HepG2 (cell line): ENCODE data around the gene MIDN. TPM values are rescaled to one million over a fixed set of nuclear protein-coding genes. Genes with fewer than 3 reads are reported as not detected.

ENCODE experiments used
- CBFB ChIP-seq: sonication (generic); formaldehyde crosslinking; IDR thresholded peaks from 2 replicates; pipeline ENCODE4 v1.4.0; 2020; ENCODE audit warnings: missing genetic modification reagents
- CHD2 ChIP-seq: IDR thresholded peaks from 2 replicates; pipeline ENCODE4 v1.6.1; 2011; ENCODE audit warnings: low read depth, low read length, improper control_type of control experiment
- HOXA3 ChIP-seq: sonication (generic); formaldehyde crosslinking; IDR thresholded peaks from 2 replicates; pipeline ENCODE4 v1.5.0; 2020; ENCODE audit warnings: missing genetic modification reagents
- KAT8 ChIP-seq: IDR thresholded peaks from 2 replicates; pipeline ENCODE4 v1.6.1; 2016; ENCODE audit warnings: missing genetic modification reagents, missing compliant biosample characterization
- MATR3 ChIP-seq: sonication (generic); formaldehyde crosslinking; IDR thresholded peaks from 2 replicates; pipeline ENCODE4 v1.4.0; 2020; ENCODE audit warnings: missing genetic modification reagents
- MAZ ChIP-seq, 2 experiments: sonication (generic) in 1 of 2; formaldehyde crosslinking in 1 of 2; IDR thresholded peaks; 2 replicates each; pipeline versions ENCODE4 v1.5.0 to v1.6.1; 2012 to 2020; ENCODE audit warnings: low read depth in 2 of 2, mild to moderate bottlenecking in 2 of 2, borderline replicate concordance in 1 of 2, improper control_type of control experiment in 1 of 2, low read length in 1 of 2, missing genetic modification reagents in 1 of 2, moderate library complexity in 1 of 2
- POLR2A ChIP-seq, 2 experiments: IDR thresholded peaks; 2 replicates each; pipeline ENCODE4 v1.6.1; 2011; ENCODE audit warnings: low read depth in 2 of 2, low read length in 2 of 2, mild to moderate bottlenecking in 1 of 2, moderate library complexity in 1 of 2; ENCODE audit not compliant: insufficient read depth in 1 of 2
- POLR2G ChIP-seq: fragments of 200-400 bp; formaldehyde crosslinking; IDR thresholded peaks from 2 replicates; pipeline ENCODE4 v1.6.1; 2018; ENCODE audit warnings: mild to moderate bottlenecking, low read depth, low read length, moderate library complexity
- TARDBP ChIP-seq: sonication (generic); formaldehyde crosslinking; IDR thresholded peaks from 2 replicates; pipeline ENCODE4 v1.8.0; 2022; ENCODE audit warnings: mild to moderate bottlenecking, missing genetic modification reagents
- ZNF121 ChIP-seq: sonication (generic); formaldehyde crosslinking; IDR thresholded peaks from 2 replicates; pipeline ENCODE4 v1.5.0; 2020; ENCODE audit warnings: mild to moderate bottlenecking, missing genetic modification reagents
- polyA plus RNA-seq, 8 experiments: library from polyadenylated mRNA; depleted of rRNA in 3 of 8; stranded (reverse) in 7 of 8; unstranded in 1 of 8; fragments of >200 nt; fragmentation: Illumina TruSeq in 4 of 8; extraction: Trizol in 4 of 8; gene quantifications; 2 replicates each; pipeline versions ENCODE4 v1.2.1 to v1.2.3, GENCODE V29; 2011 to 2016; ENCODE audit warnings: low read depth in 4 of 8, missing spikeins in 1 of 8, mixed read lengths in 1 of 8; ENCODE audit not compliant: insufficient read depth in 1 of 8
- total RNA-seq, 5 experiments: library from RNA; depleted of rRNA; stranded (reverse); fragments of >200 nt; fragmentation: Illumina TruSeq; extraction: Trizol; gene quantifications; 2 replicates each; pipeline ENCODE4 v1.2.3, GENCODE V29; 2016; ENCODE audit warnings: low read depth in 1 of 5
- TF ChIP-seq, protein P1 (sequence below): sonication (generic); formaldehyde crosslinking; conservative IDR thresholded peaks from 2 replicates; pipeline ENCODE4 v1.4.0; 2020; ENCODE audit warnings: missing genetic modification reagents
- TF ChIP-seq, protein P2 (sequence below): sonication (generic); formaldehyde crosslinking; IDR thresholded peaks from 2 replicates; pipeline ENCODE4 v1.4.0; 2020; ENCODE audit warnings: missing genetic modification reagents, borderline replicate concordance
- TF ChIP-seq, protein P3 (sequence below): IDR thresholded peaks from 2 replicates; pipeline ENCODE4 v1.6.1; 2016; ENCODE audit warnings: missing genetic modification reagents, missing compliant biosample characterization
- TF ChIP-seq, protein P4 (sequence below), 2 experiments: IDR thresholded peaks; 2 replicates each; pipeline ENCODE4 v1.6.1; 2011 to 2012; ENCODE audit warnings: low read length in 2 of 2, borderline replicate concordance in 1 of 2, low read depth in 1 of 2, mild to moderate bottlenecking in 1 of 2, moderate library complexity in 1 of 2
- TF ChIP-seq, protein P5 (sequence below): conservative IDR thresholded peaks from 2 replicates; pipeline ENCODE4 v1.6.1; 2018; ENCODE audit warnings: missing genetic modification reagents

The MIDN gene
- total and polyA plus RNA-seq, 2 of the 13 experiments (the other 11 are each of a cell fraction or from before 2014, with no cell fraction given), result 8.4 to 18.0 TPM

DNA sequence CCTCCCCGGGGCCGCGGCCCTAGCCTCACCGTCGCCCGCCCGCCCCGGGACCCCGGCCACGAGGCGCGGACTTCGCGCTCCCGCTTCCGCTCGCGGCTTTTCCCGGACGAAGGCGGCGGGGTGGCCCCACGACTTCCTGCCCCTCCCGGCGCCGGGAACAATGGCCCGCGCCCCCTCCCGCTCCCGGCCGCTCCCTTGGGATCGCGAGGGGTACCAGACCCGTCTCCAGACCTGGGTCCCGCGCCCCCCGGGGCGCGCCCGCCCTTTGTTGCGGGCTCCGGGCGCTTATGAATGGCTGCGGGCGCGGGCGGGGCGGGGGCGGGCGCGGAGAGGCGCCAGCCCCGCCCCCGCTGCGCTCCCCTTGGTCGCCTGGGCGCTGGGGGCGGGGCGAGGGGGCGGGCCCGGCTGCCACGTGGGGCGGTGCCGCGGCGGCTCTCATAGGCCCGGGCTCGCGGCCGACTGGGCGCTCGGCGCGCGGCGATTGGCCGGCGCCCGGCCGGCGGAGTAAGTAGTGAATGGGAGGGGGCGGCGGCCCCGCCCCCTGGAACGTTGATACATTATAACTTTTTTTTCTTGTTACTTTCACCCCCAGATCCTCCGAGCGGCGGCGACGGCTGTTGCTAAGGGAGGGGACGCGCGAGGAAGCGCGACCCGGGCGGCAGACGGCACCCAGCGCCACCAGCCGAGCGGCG, 1.1 kb downstream of the MIDN start (continued):
- peak in 1 of 2 experiments; percentile 90; a peak in 2 of 4 replicates for TF ChIP-seq POLR2A (IDR thresholded peaks at IDR 0.05; ENCODE audit: insufficient read depth in 1 of 2, low read depth in 2 of 2, low read length in 2 of 2)
- TF ChIP-seq KAT8 (CRISPR knock-in tag), result peak; percentile 42; the same call in 1 of the 2 replicates
- TF ChIP-seq, protein P1, sequence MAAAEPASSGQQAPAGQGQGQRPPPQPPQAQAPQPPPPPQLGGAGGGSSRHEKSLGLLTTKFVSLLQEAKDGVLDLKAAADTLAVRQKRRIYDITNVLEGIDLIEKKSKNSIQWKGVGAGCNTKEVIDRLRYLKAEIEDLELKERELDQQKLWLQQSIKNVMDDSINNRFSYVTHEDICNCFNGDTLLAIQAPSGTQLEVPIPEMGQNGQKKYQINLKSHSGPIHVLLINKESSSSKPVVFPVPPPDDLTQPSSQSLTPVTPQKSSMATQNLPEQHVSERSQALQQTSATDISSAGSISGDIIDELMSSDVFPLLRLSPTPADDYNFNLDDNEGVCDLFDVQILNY (CRISPR knock-in tag), result no peak
- TF ChIP-seq MATR3, result no peak
- TF ChIP-seq MAZ (IDR thresholded peaks at IDR 0.05; ENCODE audit: borderline replicate concordance, low read depth, low read length), result no peak; the same call in 1 of the 2 replicates
- TF ChIP-seq MAZ (CRISPR knock-in tag; IDR thresholded peaks at IDR 0.05; ENCODE audit: low read depth), result peak; percentile 38
- peak; percentile 70; the same call in 1 of the 2 replicates for TF ChIP-seq TARDBP
- TF ChIP-seq, protein P2, sequence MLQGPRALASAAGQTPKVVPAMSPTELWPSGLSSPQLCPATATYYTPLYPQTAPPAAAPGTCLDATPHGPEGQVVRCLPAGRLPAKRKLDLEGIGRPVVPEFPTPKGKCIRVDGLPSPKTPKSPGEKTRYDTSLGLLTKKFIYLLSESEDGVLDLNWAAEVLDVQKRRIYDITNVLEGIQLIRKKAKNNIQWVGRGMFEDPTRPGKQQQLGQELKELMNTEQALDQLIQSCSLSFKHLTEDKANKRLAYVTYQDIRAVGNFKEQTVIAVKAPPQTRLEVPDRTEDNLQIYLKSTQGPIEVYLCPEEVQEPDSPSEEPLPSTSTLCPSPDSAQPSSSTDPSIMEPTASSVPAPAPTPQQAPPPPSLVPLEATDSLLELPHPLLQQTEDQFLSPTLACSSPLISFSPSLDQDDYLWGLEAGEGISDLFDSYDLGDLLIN, result peak; percentile 64; the same call in 1 of the 2 replicates
- TF ChIP-seq POLR2G, result peak; percentile 96
- peak; percentile 73 for TF ChIP-seq CHD2
- TF ChIP-seq, protein P3, sequence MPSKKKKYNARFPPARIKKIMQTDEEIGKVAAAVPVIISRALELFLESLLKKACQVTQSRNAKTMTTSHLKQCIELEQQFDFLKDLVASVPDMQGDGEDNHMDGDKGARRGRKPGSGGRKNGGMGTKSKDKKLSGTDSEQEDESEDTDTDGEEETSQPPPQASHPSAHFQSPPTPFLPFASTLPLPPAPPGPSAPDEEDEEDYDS, result peak; percentile 82
- no peak for TF ChIP-seq ZNF121 (CRISPR knock-in tag)
- TF ChIP-seq, protein P4, sequence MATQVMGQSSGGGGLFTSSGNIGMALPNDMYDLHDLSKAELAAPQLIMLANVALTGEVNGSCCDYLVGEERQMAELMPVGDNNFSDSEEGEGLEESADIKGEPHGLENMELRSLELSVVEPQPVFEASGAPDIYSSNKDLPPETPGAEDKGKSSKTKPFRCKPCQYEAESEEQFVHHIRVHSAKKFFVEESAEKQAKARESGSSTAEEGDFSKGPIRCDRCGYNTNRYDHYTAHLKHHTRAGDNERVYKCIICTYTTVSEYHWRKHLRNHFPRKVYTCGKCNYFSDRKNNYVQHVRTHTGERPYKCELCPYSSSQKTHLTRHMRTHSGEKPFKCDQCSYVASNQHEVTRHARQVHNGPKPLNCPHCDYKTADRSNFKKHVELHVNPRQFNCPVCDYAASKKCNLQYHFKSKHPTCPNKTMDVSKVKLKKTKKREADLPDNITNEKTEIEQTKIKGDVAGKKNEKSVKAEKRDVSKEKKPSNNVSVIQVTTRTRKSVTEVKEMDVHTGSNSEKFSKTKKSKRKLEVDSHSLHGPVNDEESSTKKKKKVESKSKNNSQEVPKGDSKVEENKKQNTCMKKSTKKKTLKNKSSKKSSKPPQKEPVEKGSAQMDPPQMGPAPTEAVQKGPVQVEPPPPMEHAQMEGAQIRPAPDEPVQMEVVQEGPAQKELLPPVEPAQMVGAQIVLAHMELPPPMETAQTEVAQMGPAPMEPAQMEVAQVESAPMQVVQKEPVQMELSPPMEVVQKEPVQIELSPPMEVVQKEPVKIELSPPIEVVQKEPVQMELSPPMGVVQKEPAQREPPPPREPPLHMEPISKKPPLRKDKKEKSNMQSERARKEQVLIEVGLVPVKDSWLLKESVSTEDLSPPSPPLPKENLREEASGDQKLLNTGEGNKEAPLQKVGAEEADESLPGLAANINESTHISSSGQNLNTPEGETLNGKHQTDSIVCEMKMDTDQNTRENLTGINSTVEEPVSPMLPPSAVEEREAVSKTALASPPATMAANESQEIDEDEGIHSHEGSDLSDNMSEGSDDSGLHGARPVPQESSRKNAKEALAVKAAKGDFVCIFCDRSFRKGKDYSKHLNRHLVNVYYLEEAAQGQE (IDR thresholded peaks at IDR 0.05; ENCODE audit: borderline replicate concordance in 1 of 2, low read depth in 1 of 2, low read length in 2 of 2), result peak in 1 of 2 experiments; percentile 41; a peak in 1 of 4 replicates
- TF ChIP-seq, protein P5, sequence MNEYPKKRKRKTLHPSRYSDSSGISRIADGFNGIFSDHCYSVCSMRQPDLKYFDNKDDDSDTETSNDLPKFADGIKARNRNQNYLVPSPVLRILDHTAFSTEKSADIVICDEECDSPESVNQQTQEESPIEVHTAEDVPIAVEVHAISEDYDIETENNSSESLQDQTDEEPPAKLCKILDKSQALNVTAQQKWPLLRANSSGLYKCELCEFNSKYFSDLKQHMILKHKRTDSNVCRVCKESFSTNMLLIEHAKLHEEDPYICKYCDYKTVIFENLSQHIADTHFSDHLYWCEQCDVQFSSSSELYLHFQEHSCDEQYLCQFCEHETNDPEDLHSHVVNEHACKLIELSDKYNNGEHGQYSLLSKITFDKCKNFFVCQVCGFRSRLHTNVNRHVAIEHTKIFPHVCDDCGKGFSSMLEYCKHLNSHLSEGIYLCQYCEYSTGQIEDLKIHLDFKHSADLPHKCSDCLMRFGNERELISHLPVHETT (CRISPR knock-in tag), result peak; percentile 85
- TF ChIP-seq CBFB (CRISPR knock-in tag), result peak; percentile 64; the same call in 1 of the 2 replicates
- peak; percentile 66 for TF ChIP-seq HOXA3 (CRISPR knock-in tag)
